Endometrial microvascular endothelial cells (primary cell): ENCODE results near the gene KNSTRN. TPM values are rescaled to one million over a fixed set of nuclear protein-coding genes. Genes with fewer than 3 reads are reported as not detected.

Source experiments
- in situ Hi-C: cut with HindIII; loops from 2 replicates; pipeline ENCODE4 v1.10.0; 2017; ENCODE audit warnings: low sequenced_read_pairs, low pct_unique_long_range_greater_than_20kb; ENCODE audit errors: inconsistent ontology term
- total RNA-seq: library from RNA; depleted of rRNA; stranded (reverse); fragments of >200 nt; gene quantifications from one replicate; pipeline ENCODE4 v1.2.3, GENCODE V29; 2015; ENCODE audit errors: inconsistent ontology term

The KNSTRN gene
- total RNA-seq, 1 donor from 2014 or later: 50.6 TPM

- in situ Hi-C loops: no loop called here
Measured at GRCh38 chr15:40344631-40345120, 37.8 kb upstream of the KNSTRN start.

DNA sequence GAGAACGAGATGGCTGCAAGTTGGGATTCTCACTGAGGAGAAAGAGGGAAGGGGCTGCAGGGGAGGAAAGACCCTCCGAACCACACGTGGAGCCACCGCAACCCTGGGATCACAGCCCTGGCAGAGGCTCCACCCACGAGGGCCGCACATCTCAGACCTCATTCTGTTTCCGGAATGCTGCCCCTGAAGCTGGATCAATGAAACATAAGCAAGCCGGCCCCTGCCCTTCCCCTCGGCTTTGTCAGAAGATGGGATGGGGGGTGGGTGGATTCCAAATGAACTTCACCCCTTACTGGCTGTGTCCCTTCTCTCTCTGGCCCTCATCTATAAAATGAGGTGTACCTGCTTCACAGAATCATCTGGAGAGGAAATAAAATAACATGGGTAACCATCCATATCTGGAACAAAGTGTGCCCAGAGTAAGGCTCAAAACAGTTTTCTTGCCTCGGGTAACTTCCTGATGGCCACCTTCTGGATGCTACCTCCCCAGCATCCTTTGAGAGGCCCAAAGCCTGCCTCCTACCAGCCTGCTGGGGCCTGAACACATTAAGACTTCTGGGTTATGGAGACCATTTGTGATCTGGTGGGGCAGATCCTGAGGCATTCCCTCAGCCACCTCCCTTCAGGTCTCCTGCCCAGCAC, 37.2 kb upstream of the KNSTRN start:
- in situ Hi-C loops: no loop called here

GRCh38 chr15:40345867-40346578, 36.5 kb upstream of the KNSTRN start:
- in situ Hi-C loops: no loop called here

- in situ Hi-C loops: no loop called here
Measured at GRCh38 chr15:40346579-40347558, 35.7 kb upstream of the KNSTRN start.

- in situ Hi-C loops: no loop called here
Measured at GRCh38 chr15:40347559-40348473, 34.7 kb upstream of the KNSTRN start.

DNA sequence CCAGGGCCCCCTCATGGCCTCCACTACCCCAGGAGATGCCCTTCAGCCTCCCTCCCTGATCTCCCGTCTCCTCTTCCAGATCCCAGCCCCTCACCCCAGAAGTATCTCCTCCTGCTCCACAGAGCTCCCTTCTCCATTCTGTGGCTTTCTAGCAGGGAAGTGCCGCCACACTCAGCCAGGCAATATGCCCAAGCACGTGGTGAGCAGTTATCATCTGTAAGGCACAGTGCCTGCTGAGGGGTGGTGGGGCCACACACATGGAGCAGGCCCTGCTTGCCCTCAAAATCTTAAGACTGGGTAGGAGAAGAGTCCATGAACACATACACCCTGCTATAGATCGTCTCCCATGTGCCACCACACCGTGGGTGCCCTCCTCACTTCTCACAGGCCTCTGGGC, 34.0 kb upstream of the KNSTRN start:
- in situ Hi-C loops: no loop called here

DNA sequence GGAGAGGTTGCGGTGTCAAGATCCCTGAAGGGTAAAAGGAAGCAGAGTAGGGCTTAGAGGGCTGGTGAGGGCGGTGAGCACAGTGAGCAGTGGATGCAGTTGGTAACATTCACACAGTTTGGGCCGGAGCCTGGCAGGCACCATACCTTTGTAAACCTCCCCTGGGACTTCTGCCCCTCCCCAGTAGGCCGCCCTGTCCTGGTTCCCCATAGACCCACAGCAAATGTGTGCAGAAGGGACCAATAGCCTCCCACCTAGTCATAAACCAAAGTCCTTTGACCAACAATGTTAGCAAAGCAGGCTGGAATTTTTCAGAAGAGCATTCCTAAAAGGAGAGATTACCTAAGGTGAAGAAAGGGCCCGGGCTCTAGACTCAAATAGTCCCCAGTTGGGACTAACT, 33.4 kb upstream of the KNSTRN start:
- in situ Hi-C loops: no loop called here

DNA sequence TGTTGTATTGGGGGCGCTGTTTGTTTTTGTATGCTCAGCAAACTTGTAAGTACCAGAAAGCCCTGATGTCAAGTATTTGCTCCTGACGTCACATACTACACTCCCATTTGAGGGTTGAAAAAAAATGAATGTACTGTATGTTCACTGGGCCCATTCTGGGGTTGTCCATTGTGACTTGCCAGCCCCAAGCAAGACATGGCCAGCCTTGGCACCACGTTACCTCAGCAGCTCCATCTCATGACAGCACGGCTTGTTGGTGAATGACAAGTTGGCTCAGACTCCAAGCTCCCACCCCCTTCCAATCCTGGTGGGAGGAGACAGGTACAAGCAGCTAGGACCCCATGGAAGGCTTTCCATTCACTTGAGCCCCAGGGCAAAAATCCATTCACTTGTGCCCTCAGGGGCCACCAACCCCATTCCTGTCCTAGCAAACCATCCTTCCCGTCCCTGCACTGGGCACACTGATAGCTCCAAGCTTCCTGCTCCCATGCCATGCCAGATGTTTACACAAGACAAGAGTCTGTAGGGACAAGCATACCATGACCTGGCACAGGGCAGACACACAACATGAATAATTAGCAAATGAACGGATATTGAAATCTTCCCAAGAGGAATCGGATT, 30.1 kb upstream of the KNSTRN start:
- in situ Hi-C loops: no loop called here

DNA sequence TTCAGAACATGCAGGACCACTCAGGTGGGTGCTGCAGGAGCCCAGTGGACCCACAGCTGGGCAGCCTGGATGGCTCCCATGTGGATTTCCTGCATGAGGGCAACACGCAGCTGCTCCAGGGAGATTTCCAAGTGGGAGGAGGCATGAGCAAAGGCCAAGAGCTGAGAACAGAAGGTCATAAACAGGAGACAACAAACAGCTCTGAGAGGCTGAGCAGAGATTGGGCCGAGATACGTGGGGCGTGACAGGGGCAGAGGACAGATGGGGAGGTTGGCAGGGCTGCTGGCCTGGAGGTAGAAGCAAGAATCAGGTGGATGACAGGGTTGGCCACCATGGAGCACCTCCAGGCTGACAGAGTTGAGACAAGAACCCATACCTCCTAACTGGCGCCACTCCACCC, 28.8 kb upstream of the KNSTRN start:
- in situ Hi-C loops: no loop called here

DNA sequence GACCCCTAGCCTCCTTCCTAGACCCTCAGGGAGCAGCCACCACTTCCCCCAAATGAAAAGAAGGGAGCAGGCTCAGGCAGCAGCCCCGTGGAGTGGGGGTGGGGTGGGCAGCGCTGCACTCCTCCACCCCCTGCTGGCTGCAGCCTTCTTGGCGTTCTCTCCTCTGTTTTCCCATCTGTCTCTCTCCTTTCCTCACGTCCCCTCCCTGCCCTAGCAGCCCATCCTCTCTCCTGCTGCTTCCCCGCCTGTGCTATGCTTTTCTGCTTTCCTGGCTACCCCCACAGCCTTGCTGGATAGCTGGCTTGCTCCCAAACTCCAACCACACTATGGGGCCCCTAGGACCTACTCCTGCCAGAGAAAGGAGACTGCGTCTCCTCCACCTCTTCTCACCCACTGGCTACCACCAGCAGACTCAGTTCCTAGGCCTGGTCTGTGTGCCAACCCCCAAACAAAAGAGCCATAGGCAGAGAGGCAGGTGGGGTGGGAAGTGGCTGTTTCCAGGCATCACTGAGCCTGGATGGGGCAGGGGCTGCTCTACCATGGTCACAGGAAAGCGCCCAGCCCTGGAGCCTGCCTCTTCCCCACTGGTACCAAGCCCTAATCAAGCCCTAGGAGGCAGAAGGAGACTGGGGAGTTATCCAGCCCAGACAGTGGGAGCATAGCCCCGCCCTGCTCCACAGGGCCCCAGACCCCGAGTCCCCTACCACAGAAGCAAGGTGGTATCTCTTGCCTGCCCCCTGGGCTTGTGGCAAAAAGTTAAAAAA, 27.9 kb upstream of the KNSTRN start:
- in situ Hi-C loops: no loop called here

DNA sequence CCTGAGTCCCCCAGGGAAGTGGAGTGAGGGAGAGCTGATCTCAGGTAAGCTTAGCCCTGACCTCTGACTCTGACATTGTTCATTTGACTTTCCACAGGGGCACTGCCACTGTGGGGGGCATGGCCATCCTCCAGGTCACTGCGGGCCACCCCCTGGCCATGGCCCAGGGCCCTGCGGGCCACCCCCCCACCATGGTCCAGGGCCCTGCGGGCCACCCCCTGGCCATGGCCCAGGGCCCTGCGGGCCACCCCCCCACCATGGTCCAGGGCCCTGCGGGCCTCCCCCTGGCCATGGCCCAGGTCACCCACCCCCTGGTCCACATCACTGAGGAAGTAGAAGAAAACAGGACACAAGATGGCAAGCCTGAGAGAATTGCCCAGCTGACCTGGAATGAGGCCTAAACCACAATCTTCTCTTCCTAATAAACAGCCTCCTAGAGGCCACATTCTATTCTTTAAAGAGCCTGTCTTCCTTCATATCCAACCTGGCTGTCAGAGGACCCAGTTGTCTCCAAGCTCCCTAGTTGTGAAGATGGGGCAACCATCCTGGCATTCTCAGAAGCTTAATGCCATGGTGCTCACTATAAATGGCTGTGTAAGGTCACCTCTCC, 26.4 kb upstream of the KNSTRN start:
- in situ Hi-C loops: no loop called here

DNA sequence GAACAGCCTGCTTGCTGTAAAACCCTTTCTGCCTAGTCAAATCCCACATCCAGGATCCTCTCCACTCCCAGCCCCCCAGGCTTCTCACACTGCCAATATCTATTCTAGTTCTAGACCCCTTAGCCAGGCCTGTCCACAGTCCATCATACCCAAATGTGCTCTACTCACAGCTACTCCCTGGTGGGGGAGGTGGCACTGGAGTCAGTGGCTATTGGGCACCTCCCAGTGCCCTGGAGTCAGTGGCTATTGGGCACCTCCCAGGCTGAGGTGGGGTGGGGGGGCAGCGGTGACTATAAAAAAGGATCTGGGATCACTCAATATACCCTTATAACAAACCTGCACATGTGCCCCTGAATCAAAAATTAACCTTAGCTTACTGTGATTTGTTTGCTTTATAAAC, 25.3 kb upstream of the KNSTRN start:
- in situ Hi-C loops: no loop called here

- in situ Hi-C loops: no loop called here
Measured at GRCh38 chr15:40357723-40358470, 24.6 kb upstream of the KNSTRN start, which contains the start of gene DISP2. TSS of gene DISP2 (plus strand) at chr15:40358219. CDS start at chr15:40358322, 103 bp downstream.

GRCh38 chr15:40358471-40359353, 23.8 kb upstream of the KNSTRN start:
- in situ Hi-C loops: no loop called here

DNA sequence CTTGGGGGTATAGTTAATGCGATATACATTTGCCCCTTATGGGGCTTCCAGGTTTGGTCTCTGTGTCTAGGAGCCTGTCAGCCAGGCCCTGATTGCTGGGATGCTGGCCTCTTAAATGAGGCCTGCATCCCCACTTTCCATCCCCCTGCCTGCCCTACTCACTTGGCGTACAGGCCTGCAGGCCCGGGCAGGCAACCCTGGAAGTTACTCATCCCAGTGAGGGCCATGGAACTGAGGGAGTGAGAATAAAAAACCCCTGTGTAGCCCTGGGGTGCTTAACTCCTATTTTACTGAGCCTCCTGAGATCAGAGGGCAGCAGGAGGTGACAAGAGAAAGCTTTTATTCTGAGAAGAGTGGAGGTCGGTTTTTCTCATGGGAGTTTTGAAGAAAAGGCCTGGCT, 22.5 kb upstream of the KNSTRN start:
- in situ Hi-C loops: no loop called here
